Activated CD4-positive, alpha-beta T cell treated with anti-CD3 and anti-CD28 coated beads, Interleukin-2, amount 50 U/mL, for 1 hour (primary cell): ENCODE measurements around the gene KIF3B.
"Not testable (repeated sequence)": the region's sequence is repeated elsewhere in the genome, so short reads cannot be mapped to it uniquely, and the experiment has no call there.

Experiments
- DNase-seq: peaks from one replicate; pipeline ENCODE4 v3.0.0-alpha.2; 2020

KIF3B gene

GRCh38 chr20:32296819-32297420, 19.5 kb downstream of the KIF3B start:
- no peak for DNase-seq

GRCh38 chr20:32297439-32297838, 20.0 kb downstream of the KIF3B start:
- DNase-seq: no peak

GRCh38 chr20:32300647-32301046, 23.2 kb downstream of the KIF3B start:
- no peak for DNase-seq

- no peak for DNase-seq
Measured at GRCh38 chr20:32301719-32302506, 24.5 kb downstream of the KIF3B start.

GRCh38 chr20:32302507-32302872, 25.0 kb downstream of the KIF3B start:
- no peak for DNase-seq

- no peak for DNase-seq
Measured at GRCh38 chr20:32304131-32304746, 26.8 kb downstream of the KIF3B start.

- DNase-seq: no peak
Measured at GRCh38 chr20:32312718-32313424, 35.4 kb downstream of the KIF3B start.

GRCh38 chr20:32314768-32315167, 37.3 kb downstream of the KIF3B start:
- no peak for DNase-seq

- DNase-seq: no peak
Measured at GRCh38 chr20:32315399-32315798, 37.9 kb downstream of the KIF3B start.

GRCh38 chr20:32315891-32316290, 38.4 kb downstream of the KIF3B start:
- DNase-seq: no peak

GRCh38 chr20:32316667-32317066, 39.2 kb downstream of the KIF3B start:
- DNase-seq: no peak

- no peak for DNase-seq
Measured at GRCh38 chr20:32319100-32319499, 41.6 kb downstream of the KIF3B start.

- no peak for DNase-seq
Measured at GRCh38 chr20:32320305-32320704, 42.9 kb downstream of the KIF3B start.

- no peak for DNase-seq
Measured at GRCh38 chr20:32321390-32321789, 43.9 kb downstream of the KIF3B start.

- DNase-seq: not testable (repeated sequence)
Measured at GRCh38 chr20:32322260-32322659, 44.8 kb downstream of the KIF3B start.

- not testable (repeated sequence) for DNase-seq
Measured at GRCh38 chr20:32323761-32324160, 46.3 kb downstream of the KIF3B start.

GRCh38 chr20:32325706-32326503, 48.5 kb downstream of the KIF3B start:
- DNase-seq: no peak

- no peak for DNase-seq
Measured at GRCh38 chr20:32326504-32326845, 49.0 kb downstream of the KIF3B start.

- no peak for DNase-seq
Measured at GRCh38 chr20:32327087-32327681, 49.7 kb downstream of the KIF3B start.

- no peak for DNase-seq
Measured at GRCh38 chr20:32329817-32330554, 52.5 kb downstream of the KIF3B start.

- no peak for DNase-seq
Measured at GRCh38 chr20:32330555-32330897, 53.1 kb downstream of the KIF3B start.

- no peak for DNase-seq
Measured at GRCh38 chr20:32332614-32333013, 55.2 kb downstream of the KIF3B start.
